Naive thymus-derived CD4-positive, alpha-beta T cell (primary cell): ENCODE results near the gene ATP8A1. TPM values are rescaled to one million over a fixed set of nuclear protein-coding genes. Genes with fewer than 3 reads are reported as not detected.

ENCODE experiments used
- ATAC-seq: fragments of 150-1000 bp; cut with Tn5 transposase; 2 replicates; pipeline ENCODE4 v1.10.0; 2021; ENCODE audit warnings: mild to moderate bottlenecking, moderate library complexity
- CTCF ChIA-PET: fragments of 350-600 bp; sonication (Branson Sonifier 250); formaldehyde crosslinking; loops from one replicate; lab custom pipeline; 2021; ENCODE audit warnings: antibody characterized with exemption; lab: Charles Lee
- POLR2A ChIA-PET: fragments of 350-600 bp; sonication (Branson Sonifier 250); formaldehyde crosslinking; loops from one replicate; lab custom pipeline; 2021; ENCODE audit warnings: antibody characterized with exemption, inconsistent platforms; lab: Charles Lee
- DNase-seq, 9 donors: peaks; one replicate each; pipeline versions ENCODE4 v3.0.0 to v3.0.0-alpha.2; 2020 to 2022; ENCODE audit warnings: mixed read lengths in 1 of 9
- H3K27ac ChIP-seq: one replicate; pipeline ENCODE4 v1.7.0; 2013; ENCODE audit warnings: mild to moderate bottlenecking, low read depth, low read length, moderate library complexity
- H3K27me3 ChIP-seq, 2 donors: one replicate each; pipeline ENCODE4 v1.7.0; 2013; ENCODE audit warnings: low read length in 2 of 2, mild to moderate bottlenecking in 2 of 2, moderate library complexity in 2 of 2; ENCODE audit not compliant: control insufficient read depth in 2 of 2, insufficient read depth in 2 of 2
- H3K36me3 ChIP-seq, 3 experiments: 1 replicate in 2 of 3; 2 replicates in 1 of 3; pipeline ENCODE4 v1.7.0; 2013; ENCODE audit warnings: low read length in 3 of 3, mild to moderate bottlenecking in 3 of 3, moderate library complexity in 1 of 3; ENCODE audit not compliant: insufficient read depth in 3 of 3, control insufficient read depth in 2 of 3
- H3K4me1 ChIP-seq, 2 donors: one replicate each; pipeline ENCODE4 v1.7.0; 2013; ENCODE audit warnings: low read length in 2 of 2, mild to moderate bottlenecking in 2 of 2, moderate library complexity in 1 of 2; ENCODE audit not compliant: control insufficient read depth in 2 of 2, insufficient read depth in 2 of 2
- H3K4me3 ChIP-seq: 2 replicates; pipeline ENCODE4 v1.7.0; 2013; ENCODE audit warnings: mild to moderate bottlenecking, low read length
- H3K9me3 ChIP-seq, 3 experiments: 1 replicate in 2 of 3; 2 replicates in 1 of 3; pipeline ENCODE4 v1.7.0; 2013; ENCODE audit warnings: low read length in 3 of 3; ENCODE audit not compliant: control insufficient read depth in 2 of 3
- H3K27ac Mint-ChIP-seq, 9 donors: one replicate each; pipeline ENCODE4 v1.8.0; 2020 to 2022; ENCODE audit warnings: mixed read lengths in 9 of 9, mild to moderate bottlenecking in 8 of 9, moderate library complexity in 5 of 9, inconsistent platforms in 2 of 9
- H3K27me3 Mint-ChIP-seq, 5 donors: one replicate each; pipeline ENCODE4 v1.8.0; 2021 to 2022; ENCODE audit warnings: mixed read lengths in 5 of 5, mild to moderate bottlenecking in 1 of 5
- H3K36me3 Mint-ChIP-seq, 5 donors: one replicate each; pipeline ENCODE4 v1.8.0; 2020 to 2022; ENCODE audit warnings: mixed read lengths in 5 of 5, mild to moderate bottlenecking in 3 of 5, inconsistent platforms in 1 of 5
- H3K4me1 Mint-ChIP-seq, 7 donors: one replicate each; pipeline ENCODE4 v1.8.0; 2020 to 2022; ENCODE audit warnings: mixed read lengths in 7 of 7, mild to moderate bottlenecking in 3 of 7, inconsistent platforms in 1 of 7
- H3K4me3 Mint-ChIP-seq, 10 donors: one replicate each; pipeline ENCODE4 v1.8.0; 2020 to 2022; ENCODE audit warnings: mild to moderate bottlenecking in 10 of 10, mixed read lengths in 10 of 10, moderate library complexity in 6 of 10, inconsistent platforms in 2 of 10
- H3K9me3 Mint-ChIP-seq, 11 donors: one replicate each; pipeline ENCODE4 v1.8.0; 2020 to 2022; ENCODE audit warnings: mixed read lengths in 11 of 11, mild to moderate bottlenecking in 4 of 11, inconsistent platforms in 1 of 11, moderate library complexity in 1 of 11
- intact Hi-C, 2 donors: fragments of 100-400 bp; cut with micrococcal nuclease; formaldehyde crosslinking; loops; one replicate each; pipeline ENCODE4 v1.15.1; 2023
- polyA plus RNA-seq, 2 donors: library from polyadenylated mRNA; unstranded; fragments of 300-500 nt; fragmentation: Illumina TruSeq; gene quantifications; one replicate each; pipeline ENCODE4 v1.2.3, GENCODE V29; 2021
- total RNA-seq, 6 experiments: library from RNA in 5 of 6; stranded (reverse) in 5 of 6; gene quantifications; 1 replicate in 5 of 6; 2 replicates in 1 of 6; pipeline ENCODE4 v1.2.3 and lab custom pipeline; 2021 to 2026

The ATP8A1 gene
- total and polyA plus RNA-seq, 7 experiments from 2014 or later: 8.8 to 66.8 (median 48.5) TPM

DNA sequence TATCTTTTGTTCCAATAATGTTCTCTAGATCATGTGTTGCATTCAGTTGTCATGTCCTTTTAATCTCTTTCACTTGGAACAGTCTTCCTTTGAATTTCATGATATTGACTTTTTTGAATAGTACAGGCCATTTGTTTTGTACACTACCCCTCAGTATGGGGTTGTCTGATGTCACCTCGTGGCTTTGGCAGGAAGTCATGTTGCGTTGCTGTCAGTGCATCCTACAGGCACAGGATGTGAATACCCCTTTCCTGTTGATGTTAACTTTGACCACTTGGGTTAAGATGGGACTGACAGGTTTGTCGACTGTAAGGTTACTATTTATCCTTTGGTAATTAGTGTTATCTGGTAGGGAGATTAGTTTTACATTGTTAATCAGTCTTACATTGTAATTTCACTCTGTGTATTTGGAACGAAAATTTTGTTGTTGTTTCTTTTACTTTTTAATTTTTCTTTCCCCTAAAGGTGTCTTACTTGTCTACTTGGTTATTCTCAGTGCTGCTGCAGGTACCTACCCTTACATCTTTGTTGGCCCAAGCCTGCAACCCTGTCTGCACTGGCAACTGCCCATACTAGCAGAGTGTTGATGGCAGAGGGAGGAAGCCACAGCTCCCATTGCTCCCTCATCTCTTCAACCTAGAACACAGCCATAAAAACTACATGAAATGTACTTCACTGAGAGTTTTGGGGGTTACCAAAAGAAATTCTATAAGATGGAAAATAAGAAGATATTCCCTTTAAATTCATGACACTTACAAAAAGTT is 14.7 kb upstream of the ATP8A1 start:
- ATAC-seq (peak; percentile 97), DNase-seq (peak in 7 of 9 donors; percentile 17 to 80 (median 47))
- peak overlapping the region; percentile 37 to 97 (median 82) for H3K27ac Mint-ChIP-seq
- Histone ChIP-seq H3K4me3 (peak overlapping the region; percentile 3), H3K36me3 (no peaks in the 10 kb centered on the region), H3K9me3 (no peaks in the 10 kb centered on the region), H3K4me1 (peaks cover 20 to 28% of the 10 kb centered on the region in 2 donors), H3K27me3 (no peaks in the 10 kb centered on the region), H3K27ac (peak overlapping the region; percentile 29)
- intact Hi-C loops: loop anchor here (1.0 to 5.0 kb wide), 3 partner anchors 14 to 679 kb away; partner anchors contain the start of genes ATP8A1 (in 2 of the 2) and SLC30A9 (in 1 of the 2)
- H3K4me3 Mint-ChIP-seq: peak overlapping the region; percentile 36 to 76 (median 64)
- ChIA-PET POLR2A (interaction anchor here (1.3 to 5.9 kb wide), 3 partner anchors 14 to 76 kb away, joined by 5 to 58 read pairs (median 27); partner anchors contain the start of gene ATP8A1), CTCF (interaction anchor here (1.3 kb wide), 1 partner anchor 18 kb away, joined by 3 read pairs; no protein-coding TSS in a partner anchor)
- H3K36me3 Mint-ChIP-seq: peaks cover 0 to 14% (median 0%) of the 10 kb centered on the region in 5 donors
- no peaks in the 10 kb centered on the region for H3K27me3 Mint-ChIP-seq
- H3K9me3 Mint-ChIP-seq: peaks cover 0 to 8% (median 0%) of the 10 kb centered on the region in 11 donors
- peaks cover 25 to 51% (median 36%) of the 10 kb centered on the region in 7 donors for H3K4me1 Mint-ChIP-seq

DNA sequence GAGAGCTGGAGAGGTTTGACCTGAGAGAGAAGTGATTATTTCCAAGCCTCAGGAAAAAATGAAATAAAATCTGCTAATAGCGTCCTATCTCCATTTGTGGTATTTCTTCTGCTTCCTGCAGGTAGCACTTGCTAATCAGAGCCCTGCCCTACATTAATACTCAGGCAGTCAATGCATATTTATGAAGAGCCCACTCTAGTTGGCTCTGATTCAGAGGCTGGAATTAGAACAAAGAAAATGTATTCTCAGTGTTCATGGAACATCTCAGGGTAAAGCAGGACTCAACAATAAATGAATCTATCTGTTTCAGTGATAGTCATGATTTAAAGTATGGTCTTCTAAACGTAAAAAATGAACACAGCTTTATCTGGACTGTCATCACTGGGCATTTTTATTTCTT is 1.4 kb upstream of the ATP8A1 start:
- peaks cover 0 to 2% (median under 1%) of the 10 kb centered on the region in 11 donors for H3K9me3 Mint-ChIP-seq
- peak overlapping the region; percentile 92 to 98 (median 98) for H3K4me3 Mint-ChIP-seq
- H3K27ac Mint-ChIP-seq: peak overlapping the region; percentile 95 to 99 (median 98)
- ChIA-PET POLR2A (interaction anchor here (1.2 to 4.7 kb wide), 5 partner anchors 8 to 20 kb away, joined by 3 to 58 read pairs (median 18); no protein-coding TSS in a partner anchor), CTCF (interaction anchor here (1.1 kb wide), 1 partner anchor 11 kb away, joined by 3 read pairs; no protein-coding TSS in a partner anchor)
- H3K27ac ChIP-seq: peak overlapping the region; percentile 83
- peaks cover 0 to 12% (median 3%) of the 10 kb centered on the region in 5 donors for H3K36me3 Mint-ChIP-seq
- intact Hi-C loops: loop anchor here in 1 of 2 donors (5.0 kb wide), 3 partner anchors 41 to 726 kb away; partner anchors contain the start of gene SLC30A9
- peaks cover 18 to 21% of the 10 kb centered on the region in 2 donors for H3K4me1 ChIP-seq
- no peaks in the 10 kb centered on the region for H3K27me3 ChIP-seq
- H3K27me3 Mint-ChIP-seq: peaks cover 0 to 13% (median 0%) of the 10 kb centered on the region in 5 donors
- no peaks in the 10 kb centered on the region for H3K9me3 ChIP-seq
- peak overlapping the region; percentile 96 for H3K4me3 ChIP-seq
- H3K36me3 ChIP-seq: peaks cover 0 to 8% (median 0%) of the 10 kb centered on the region in 3 experiments
- DNase-seq: no peak
- H3K4me1 Mint-ChIP-seq: peaks cover 33 to 54% (median 41%) of the 10 kb centered on the region in 7 donors
- ATAC-seq: no peak

DNA sequence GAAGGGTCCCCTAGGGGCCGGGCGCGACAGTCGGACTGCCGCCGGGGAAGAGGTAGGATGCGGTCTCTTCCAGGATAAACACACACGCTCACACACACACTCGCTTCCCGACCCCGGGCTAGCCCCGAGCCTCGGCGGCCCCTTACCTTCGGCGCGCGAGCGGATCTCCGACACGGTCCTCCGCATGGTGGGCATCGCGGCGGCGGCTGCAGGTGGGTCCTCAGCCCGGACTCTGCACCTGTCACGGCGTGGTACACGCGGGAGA is 294 bp downstream of the ATP8A1 start:
- Mint-ChIP-seq H3K27me3 (peaks cover 0 to 5% (median 0%) of the 10 kb centered on the region in 5 donors), H3K4me3 (peak overlapping the region; percentile 91 to 98 (median 97)), H3K27ac (peak overlapping the region; percentile 83 to 96 (median 93)), H3K4me1 (peaks cover 38 to 70% (median 54%) of the 10 kb centered on the region in 7 donors), H3K9me3 (peaks cover 0 to 18% (median 6%) of the 10 kb centered on the region in 11 donors), H3K36me3 (peaks cover 0 to 25% (median 20%) of the 10 kb centered on the region in 5 donors)
- Histone ChIP-seq H3K4me3 (peak overlapping the region; percentile 96), H3K4me1 (peaks cover 18 to 21% of the 10 kb centered on the region in 2 donors), H3K36me3 (peaks cover 0 to 8% (median 0%) of the 10 kb centered on the region in 3 experiments), H3K27me3 (no peaks in the 10 kb centered on the region), H3K9me3 (no peaks in the 10 kb centered on the region), H3K27ac (peak overlapping the region; percentile 74)
- no peak for DNase-seq
- POLR2A ChIA-PET: interaction anchor here (0.7 to 4.7 kb wide), 18 partner anchors 9 to 88 kb away, joined by 3 to 58 read pairs (median 8); no protein-coding TSS in a partner anchor
- ATAC-seq: no peak
- intact Hi-C loops: loop anchor here (1.0 to 5.0 kb wide), 8 partner anchors 8 to 724 kb away; partner anchors contain the start of gene SLC30A9 (in 1 of the 2)
- CTCF ChIA-PET: interaction anchor here (0.8 to 1.1 kb wide), 4 partner anchors 22 to 112 kb away, joined by 3 to 4 read pairs (median 3); no protein-coding TSS in a partner anchor

DNA sequence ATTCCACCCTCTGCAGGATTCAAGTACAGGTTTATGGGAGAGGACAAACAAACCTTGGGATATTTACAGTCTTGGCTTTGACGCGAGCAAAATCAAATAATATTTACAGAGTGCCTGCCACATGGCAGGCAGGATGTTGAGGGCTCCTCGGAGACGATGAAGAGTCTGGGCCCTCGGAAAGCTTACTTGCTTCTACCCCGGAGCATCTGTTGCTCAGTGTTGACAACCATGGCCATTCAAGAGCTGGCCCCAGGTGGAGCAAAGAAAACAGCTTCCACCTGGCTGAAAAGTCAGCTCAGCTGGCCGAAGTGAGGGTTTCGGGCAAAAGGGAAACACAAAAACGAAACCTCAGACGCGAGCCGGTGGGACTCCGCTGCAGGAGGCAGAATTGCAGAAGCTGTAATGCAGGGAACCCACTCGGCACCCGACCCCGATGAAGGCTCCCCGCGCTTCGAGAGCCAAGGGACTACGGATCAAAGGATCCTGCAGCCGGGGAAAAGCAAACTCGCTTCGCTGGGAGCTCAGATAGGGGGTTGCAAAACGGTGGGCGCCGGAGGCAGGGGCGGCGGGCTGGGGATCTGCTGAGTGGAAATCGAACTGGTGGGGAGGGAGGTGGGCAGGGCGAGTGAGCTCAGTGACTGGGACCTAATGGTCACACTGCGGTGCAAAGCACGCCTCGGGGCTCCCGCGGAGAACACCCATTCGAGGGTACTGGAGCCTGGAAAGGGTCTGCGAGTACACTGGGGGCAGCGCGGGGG is 805 bp downstream of the ATP8A1 start:
- peak overlapping the region; percentile 83 to 96 (median 93) for H3K27ac Mint-ChIP-seq
- peaks cover 0 to 8% (median 0%) of the 10 kb centered on the region in 3 experiments for H3K36me3 ChIP-seq
- intact Hi-C loops: loop anchor here (1.0 to 5.0 kb wide), 9 partner anchors 8 to 724 kb away; partner anchors contain the start of gene SLC30A9 (in 1 of the 2)
- H3K4me1 ChIP-seq: peaks cover 18 to 21% of the 10 kb centered on the region in 2 donors
- ChIA-PET POLR2A (interaction anchor here (0.7 to 4.7 kb wide), 18 partner anchors 9 to 87 kb away, joined by 3 to 58 read pairs (median 8); no protein-coding TSS in a partner anchor), CTCF (interaction anchor here (0.8 to 1.6 kb wide), 6 partner anchors 13 to 112 kb away, joined by 3 to 4 read pairs (median 3); no protein-coding TSS in a partner anchor)
- peak overlapping the region; percentile 74 for H3K27ac ChIP-seq
- no peak for ATAC-seq
- H3K4me1 Mint-ChIP-seq: peaks cover 38 to 75% (median 56%) of the 10 kb centered on the region in 7 donors
- DNase-seq: peak; percentile 32 to 57 (median 51)
- H3K9me3 ChIP-seq: no peaks in the 10 kb centered on the region
- peak overlapping the region; percentile 96 for H3K4me3 ChIP-seq
- peak overlapping the region; percentile 91 to 98 (median 97) for H3K4me3 Mint-ChIP-seq
- peaks cover 0 to 23% (median 8%) of the 10 kb centered on the region in 11 donors for H3K9me3 Mint-ChIP-seq
- peaks cover 0 to 29% (median 22%) of the 10 kb centered on the region in 5 donors for H3K36me3 Mint-ChIP-seq
- H3K27me3 ChIP-seq: no peaks in the 10 kb centered on the region
- H3K27me3 Mint-ChIP-seq: peaks cover 0 to 3% (median 0%) of the 10 kb centered on the region in 5 donors

DNA sequence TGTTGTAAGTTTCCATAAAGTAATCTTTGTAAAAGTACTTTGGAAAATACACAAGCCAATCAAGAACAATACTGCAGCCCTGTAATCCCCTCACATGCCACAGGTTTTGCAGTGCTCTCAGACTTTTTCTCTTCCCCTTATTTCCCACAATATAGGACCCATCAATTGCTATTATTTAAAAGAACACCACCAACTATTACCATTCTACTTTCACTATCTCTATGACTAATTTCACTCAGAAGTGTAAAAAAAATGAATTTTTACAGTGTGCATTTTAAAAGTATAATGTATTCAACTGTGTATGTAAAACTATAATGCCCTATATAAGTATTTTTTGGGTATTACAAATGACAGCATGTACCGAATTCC is 1.7 kb downstream of the ATP8A1 start:
- H3K27ac ChIP-seq: peak overlapping the region; percentile 74
- H3K27ac Mint-ChIP-seq: peak overlapping the region; percentile 66 to 96 (median 93)
- H3K36me3 Mint-ChIP-seq: peaks cover 0 to 34% (median 27%) of the 10 kb centered on the region in 5 donors
- H3K36me3 ChIP-seq: peaks cover 0 to 8% (median 0%) of the 10 kb centered on the region in 3 experiments
- peak overlapping the region; percentile 96 for H3K4me3 ChIP-seq
- peaks cover 18 to 21% of the 10 kb centered on the region in 2 donors for H3K4me1 ChIP-seq
- peak overlapping the region; percentile 91 to 98 (median 97) for H3K4me3 Mint-ChIP-seq
- no peak for DNase-seq
- H3K9me3 Mint-ChIP-seq: peaks cover 0 to 28% (median 8%) of the 10 kb centered on the region in 11 donors
- peaks cover 43 to 84% (median 62%) of the 10 kb centered on the region in 7 donors for H3K4me1 Mint-ChIP-seq
- peaks cover 0 to 3% (median 0%) of the 10 kb centered on the region in 5 donors for H3K27me3 Mint-ChIP-seq
- ATAC-seq: no peak
- H3K27me3 ChIP-seq: no peaks in the 10 kb centered on the region
- CTCF ChIA-PET: interaction anchor here (1.0 to 1.6 kb wide), 2 partner anchors 14 to 87 kb away, joined by 3 to 4 read pairs; no protein-coding TSS in a partner anchor
- intact Hi-C loops: loop anchor here in 1 of 2 donors (1.0 to 5.0 kb wide), 4 partner anchors 23 to 723 kb away; partner anchors contain the start of gene SLC30A9
- POLR2A ChIA-PET: interaction anchor here (1.0 to 3.5 kb wide), 4 partner anchors 10 to 67 kb away, joined by 3 to 27 read pairs (median 16); no protein-coding TSS in a partner anchor
- no peaks in the 10 kb centered on the region for H3K9me3 ChIP-seq
